Naive thymus-derived CD4-positive, alpha-beta T cell (primary cell): ENCODE results near the gene XRCC1. TPM values are rescaled to one million over a fixed set of nuclear protein-coding genes. Genes with fewer than 3 reads are reported as not detected.

Experiments used
- ATAC-seq: fragments of 150-1000 bp; cut with Tn5 transposase; 2 replicates; pipeline ENCODE4 v1.10.0; 2021; ENCODE audit warnings: mild to moderate bottlenecking, moderate library complexity
- CTCF ChIA-PET: fragments of 350-600 bp; sonication (Branson Sonifier 250); formaldehyde crosslinking; loops from one replicate; lab custom pipeline; 2021; ENCODE audit warnings: antibody characterized with exemption; lab: Charles Lee
- POLR2A ChIA-PET: fragments of 350-600 bp; sonication (Branson Sonifier 250); formaldehyde crosslinking; loops from one replicate; lab custom pipeline; 2021; ENCODE audit warnings: antibody characterized with exemption, inconsistent platforms; lab: Charles Lee
- DNase-seq, 9 donors: peaks; one replicate each; pipeline versions ENCODE4 v3.0.0 to v3.0.0-alpha.2; 2020 to 2022; ENCODE audit warnings: mixed read lengths in 1 of 9
- H3K27ac ChIP-seq: one replicate; pipeline ENCODE4 v1.7.0; 2013; ENCODE audit warnings: mild to moderate bottlenecking, low read depth, low read length, moderate library complexity
- H3K27me3 ChIP-seq, 2 donors: one replicate each; pipeline ENCODE4 v1.7.0; 2013; ENCODE audit warnings: low read length in 2 of 2, mild to moderate bottlenecking in 2 of 2, moderate library complexity in 2 of 2; ENCODE audit not compliant: control insufficient read depth in 2 of 2, insufficient read depth in 2 of 2
- H3K36me3 ChIP-seq, 3 experiments: 1 replicate in 2 of 3; 2 replicates in 1 of 3; pipeline ENCODE4 v1.7.0; 2013; ENCODE audit warnings: low read length in 3 of 3, mild to moderate bottlenecking in 3 of 3, moderate library complexity in 1 of 3; ENCODE audit not compliant: insufficient read depth in 3 of 3, control insufficient read depth in 2 of 3
- H3K4me1 ChIP-seq, 2 donors: one replicate each; pipeline ENCODE4 v1.7.0; 2013; ENCODE audit warnings: low read length in 2 of 2, mild to moderate bottlenecking in 2 of 2, moderate library complexity in 1 of 2; ENCODE audit not compliant: control insufficient read depth in 2 of 2, insufficient read depth in 2 of 2
- H3K4me3 ChIP-seq: 2 replicates; pipeline ENCODE4 v1.7.0; 2013; ENCODE audit warnings: mild to moderate bottlenecking, low read length
- H3K9me3 ChIP-seq, 3 experiments: 1 replicate in 2 of 3; 2 replicates in 1 of 3; pipeline ENCODE4 v1.7.0; 2013; ENCODE audit warnings: low read length in 3 of 3; ENCODE audit not compliant: control insufficient read depth in 2 of 3
- H3K27ac Mint-ChIP-seq, 9 donors: one replicate each; pipeline ENCODE4 v1.8.0; 2020 to 2022; ENCODE audit warnings: mixed read lengths in 9 of 9, mild to moderate bottlenecking in 8 of 9, moderate library complexity in 5 of 9, inconsistent platforms in 2 of 9
- H3K27me3 Mint-ChIP-seq, 5 donors: one replicate each; pipeline ENCODE4 v1.8.0; 2021 to 2022; ENCODE audit warnings: mixed read lengths in 5 of 5, mild to moderate bottlenecking in 1 of 5
- H3K36me3 Mint-ChIP-seq, 5 donors: one replicate each; pipeline ENCODE4 v1.8.0; 2020 to 2022; ENCODE audit warnings: mixed read lengths in 5 of 5, mild to moderate bottlenecking in 3 of 5, inconsistent platforms in 1 of 5
- H3K4me1 Mint-ChIP-seq, 7 donors: one replicate each; pipeline ENCODE4 v1.8.0; 2020 to 2022; ENCODE audit warnings: mixed read lengths in 7 of 7, mild to moderate bottlenecking in 3 of 7, inconsistent platforms in 1 of 7
- H3K4me3 Mint-ChIP-seq, 10 donors: one replicate each; pipeline ENCODE4 v1.8.0; 2020 to 2022; ENCODE audit warnings: mild to moderate bottlenecking in 10 of 10, mixed read lengths in 10 of 10, moderate library complexity in 6 of 10, inconsistent platforms in 2 of 10
- H3K9me3 Mint-ChIP-seq, 11 donors: one replicate each; pipeline ENCODE4 v1.8.0; 2020 to 2022; ENCODE audit warnings: mixed read lengths in 11 of 11, mild to moderate bottlenecking in 4 of 11, inconsistent platforms in 1 of 11, moderate library complexity in 1 of 11
- intact Hi-C, 2 donors: fragments of 100-400 bp; cut with micrococcal nuclease; formaldehyde crosslinking; loops; one replicate each; pipeline ENCODE4 v1.15.1; 2023
- polyA plus RNA-seq, 2 donors: library from polyadenylated mRNA; unstranded; fragments of 300-500 nt; fragmentation: Illumina TruSeq; gene quantifications; one replicate each; pipeline ENCODE4 v1.2.3, GENCODE V29; 2021
- total RNA-seq, 6 experiments: library from RNA in 5 of 6; stranded (reverse) in 5 of 6; gene quantifications; 1 replicate in 5 of 6; 2 replicates in 1 of 6; pipeline ENCODE4 v1.2.3 and lab custom pipeline; 2021 to 2026

Gene XRCC1
- total RNA-seq (10 to 100 TPM; 32.0 to 36.1 (median 35.4) TPM), polyA plus RNA-seq (10 to 100 TPM; 27.2 to 34.8 TPM), total RNA-seq (lab: John Stamatoyannopoulos, UW) (35.9 reads per million, percentile 64 among the genes with 10 or more reads in this experiment)

DNA sequence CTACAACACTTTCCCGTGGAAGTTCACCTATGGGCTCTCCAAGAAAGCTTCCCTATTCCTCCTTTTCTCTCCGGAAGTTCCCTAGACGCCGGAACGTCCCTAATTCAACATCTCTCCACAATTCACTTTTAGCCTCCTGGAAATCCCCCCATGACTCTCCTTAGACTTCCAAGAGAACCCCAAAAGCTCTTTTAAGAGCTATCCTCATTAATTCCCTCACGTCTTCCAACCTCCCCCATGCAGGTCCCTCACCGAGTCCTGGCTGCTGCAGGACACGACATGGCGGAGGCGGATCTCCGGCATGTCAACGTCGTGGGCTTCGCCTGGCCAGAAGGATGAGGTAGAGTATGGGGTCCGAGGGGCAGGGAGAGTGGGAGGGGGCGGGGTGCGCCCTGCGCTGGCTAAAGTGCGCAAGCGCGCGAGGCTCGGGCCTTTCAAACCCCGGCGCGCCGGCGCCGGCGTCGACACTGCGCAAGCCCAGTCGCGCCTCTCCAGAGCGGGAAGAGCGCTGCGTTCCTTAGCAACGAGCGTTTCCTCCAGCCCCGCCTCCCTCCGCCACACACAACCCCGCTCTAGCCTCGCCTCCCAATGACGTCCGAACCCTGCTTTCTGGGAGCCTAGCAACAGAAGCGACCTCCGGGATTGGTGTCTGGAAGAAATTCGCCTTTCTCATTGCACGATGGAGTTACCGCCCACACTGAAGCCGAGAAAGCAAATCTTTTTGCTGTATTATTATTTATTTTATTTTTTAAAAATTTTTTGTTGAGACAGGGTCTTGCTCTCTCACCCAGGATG is at the start of gene XRCC1, which contains the start of gene PINLYP:
Gene XRCC1 (minus strand): TSS at position 372 of the 795 bp plus-strand sequence. CDS start 69 bp downstream, at position 303.
Gene PINLYP (plus strand): TSS at position 646 of the 795 bp plus-strand sequence. CDS start 1,391 bp downstream, outside the sequence.
- ChIA-PET CTCF (interaction anchor here (0.6 to 3.4 kb wide), 6 partner anchors 10 to 136 kb away, joined by 3 to 36 read pairs (median 3); partner anchors contain the start of genes IRGQ and ZNF576), POLR2A (interaction anchor here (0.6 to 5.1 kb wide), 10 partner anchors 10 to 180 kb away, joined by 3 to 51 read pairs (median 4); partner anchors contain the start of genes IRGQ, SMG9, ZNF575 and ZNF576)
- Histone ChIP-seq H3K27ac (peak within 1 kb of the TSS; percentile 98), H3K36me3 (no peaks in the 10 kb centered on the region), H3K9me3 (no peaks in the 10 kb centered on the region), H3K4me1 (peaks cover 12 to 14% of the 10 kb centered on the region in 2 donors), H3K4me3 (peak within 1 kb of the TSS; percentile 77), H3K27me3 (no peaks in the 10 kb centered on the region)
- ATAC-seq (peak; percentile 99), DNase-seq (peak; percentile 85 to 99 (median 95))
- Mint-ChIP-seq H3K4me3 (peak within 1 kb of the TSS; percentile 92 to 98 (median 96)), H3K27me3 (peaks cover 0 to 5% (median 0%) of the 10 kb centered on the region in 5 donors), H3K36me3 (peaks cover 0 to 10% (median 3%) of the 10 kb centered on the region in 5 donors), H3K4me1 (peaks cover 26 to 63% (median 51%) of the 10 kb centered on the region in 7 donors), H3K27ac (peak within 1 kb of the TSS; percentile 93 to 99 (median 96)), H3K9me3 (peaks cover 0 to 1% (median 0%) of the 10 kb centered on the region in 11 donors)
- intact Hi-C loops: loop anchor here (1.0 to 5.0 kb wide), 9 partner anchors 13 to 180 kb away; partner anchors contain the start of genes IRGQ (in 2 of the 2), ZNF428 (in 2 of the 2), ZNF575 (in 2 of the 2) and ZNF576 (in 2 of the 2)

GRCh38 chr19:43624933-43625332 is 49.6 kb upstream of the XRCC1 start:
- peak overlapping the region in 5 of 9 donors; percentile 40 to 70 (median 56) for H3K27ac Mint-ChIP-seq

DNA sequence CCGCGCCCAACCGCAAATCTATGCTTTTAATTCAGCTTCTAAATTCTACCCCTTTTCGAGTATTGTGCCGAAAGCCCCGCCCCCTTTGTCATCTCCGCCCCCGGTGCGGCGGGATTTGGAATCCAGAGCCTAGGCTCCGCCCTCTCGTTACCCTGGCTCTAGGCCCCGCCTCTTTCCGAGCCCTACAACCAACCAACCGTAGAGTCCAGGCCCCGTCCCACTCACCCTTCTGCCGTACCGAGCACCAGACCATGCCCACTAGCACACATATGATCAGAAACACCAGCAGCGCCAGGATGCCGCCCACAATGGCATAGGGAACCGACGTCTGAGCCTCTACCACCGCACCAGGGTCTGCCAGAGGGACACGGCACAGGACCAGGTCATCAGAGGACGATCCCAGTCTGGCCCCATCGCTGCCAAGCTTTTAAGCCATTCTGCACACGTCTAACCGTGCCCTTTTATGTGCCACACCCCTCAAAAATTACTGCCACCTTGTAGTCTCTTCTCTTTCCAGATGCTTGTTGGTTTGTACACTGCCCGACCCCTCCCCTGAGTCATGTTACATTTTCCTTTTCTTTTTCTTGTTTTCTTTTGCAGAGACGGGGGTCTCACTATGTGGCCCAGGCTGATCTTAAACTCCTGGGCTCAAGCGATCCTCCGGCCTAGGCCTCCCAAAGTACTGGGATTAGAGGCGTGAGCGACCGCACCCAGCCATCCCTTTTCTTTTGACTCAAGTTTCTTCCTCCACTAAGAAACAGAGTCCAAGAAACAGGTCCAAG is 48.8 kb upstream of the XRCC1 start:
- H3K4me3 ChIP-seq: no peak overlapping the region
- H3K27me3 ChIP-seq: no peaks in the 10 kb centered on the region
- H3K4me1 ChIP-seq: peaks cover 10 to 13% of the 10 kb centered on the region in 2 donors
- H3K9me3 Mint-ChIP-seq: no peaks in the 10 kb centered on the region
- ChIA-PET POLR2A (interaction anchor here (0.6 to 1.3 kb wide), 3 partner anchors 9 to 44 kb away, joined by 3 to 4 read pairs (median 3); no protein-coding TSS in a partner anchor), CTCF (no interaction called here)
- no peak overlapping the region for H3K27ac ChIP-seq
- peak overlapping the region in 1 of 10 donors; percentile 9 for H3K4me3 Mint-ChIP-seq
- intact Hi-C loops: no loop called here
- H3K4me1 Mint-ChIP-seq: peaks cover 18 to 42% (median 35%) of the 10 kb centered on the region in 7 donors
- H3K27ac Mint-ChIP-seq: peak overlapping the region in 4 of 9 donors; percentile 40 to 73 (median 58)
- H3K9me3 ChIP-seq: no peaks in the 10 kb centered on the region
- H3K36me3 ChIP-seq: peaks cover 0 to 7% (median 0%) of the 10 kb centered on the region in 3 experiments
- DNase-seq (peak in 1 of 9 donors; percentile 8), ATAC-seq (no peak)
- peaks cover 0 to 2% (median 0%) of the 10 kb centered on the region in 5 donors for H3K36me3 Mint-ChIP-seq
- peaks cover 0 to 12% (median 0%) of the 10 kb centered on the region in 5 donors for H3K27me3 Mint-ChIP-seq

More at GRCh38 chr19:43624933-43625332, 49.6 kb upstream of the XRCC1 start:
- ChIA-PET CTCF (no interaction called here), POLR2A (interaction anchor here (0.6 to 1.0 kb wide), 3 partner anchors 27 to 43 kb away, joined by 3 to 4 read pairs (median 3); no protein-coding TSS in a partner anchor)
- Histone ChIP-seq H3K4me3 (no peak overlapping the region), H3K9me3 (no peaks in the 10 kb centered on the region), H3K36me3 (no peaks in the 10 kb centered on the region), H3K27ac (no peak overlapping the region), H3K27me3 (no peaks in the 10 kb centered on the region), H3K4me1 (peaks cover 9 to 13% of the 10 kb centered on the region in 2 donors)
- intact Hi-C loops: loop anchor here in 1 of 2 donors (1.0 kb wide), 1 partner anchor 70 kb away; no protein-coding TSS in a partner anchor
- Mint-ChIP-seq H3K36me3 (peaks cover 0 to 2% (median 0%) of the 10 kb centered on the region in 5 donors), H3K4me3 (peak overlapping the region in 6 of 10 donors; percentile 32 to 54 (median 52)), H3K9me3 (no peaks in the 10 kb centered on the region), H3K4me1 (peaks cover 13 to 38% (median 30%) of the 10 kb centered on the region in 7 donors), H3K27me3 (peaks cover 0 to 12% (median 0%) of the 10 kb centered on the region in 5 donors)
- DNase-seq (peak; percentile 69 to 87 (median 82)), ATAC-seq (peak; percentile 96)

- H3K4me1 Mint-ChIP-seq: peaks cover 18 to 53% (median 41%) of the 10 kb centered on the region in 7 donors
Observed at GRCh38 chr19:43622956-43623355, 47.6 kb upstream of the XRCC1 start.

DNA sequence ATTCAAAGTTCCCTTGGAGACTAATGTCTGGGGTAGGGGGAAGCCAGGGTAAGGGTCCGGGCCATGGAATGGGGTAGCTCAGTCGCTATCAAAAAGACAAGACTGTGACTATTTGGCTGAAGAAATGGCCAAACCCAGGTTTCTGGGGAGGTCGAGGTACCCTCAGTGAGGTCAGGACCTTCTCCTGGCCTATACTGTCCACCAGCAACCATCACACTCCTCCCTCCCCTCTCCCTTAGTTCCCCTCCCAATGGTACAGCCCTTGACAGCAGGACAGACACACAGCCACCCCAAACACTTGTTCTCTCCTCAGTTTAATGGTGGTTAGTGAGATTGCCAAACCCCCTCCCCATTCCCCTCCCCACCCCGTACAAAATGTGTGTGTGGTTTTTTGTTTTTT is 46.7 kb upstream of the XRCC1 start:
- ChIA-PET CTCF (no interaction called here), POLR2A (interaction anchor here (2.0 kb wide), 1 partner anchor 66 kb away, joined by 4 read pairs; no protein-coding TSS in a partner anchor)
- no peak overlapping the region for H3K4me3 ChIP-seq
- Mint-ChIP-seq H3K36me3 (peaks cover 0 to 2% (median 0%) of the 10 kb centered on the region in 5 donors), H3K4me3 (no peak overlapping the region), H3K27ac (peak overlapping the region in 4 of 9 donors; percentile 65 to 66 (median 66)), H3K27me3 (peaks cover 0 to 7% (median 0%) of the 10 kb centered on the region in 5 donors), H3K9me3 (no peaks in the 10 kb centered on the region), H3K4me1 (peaks cover 18 to 56% (median 41%) of the 10 kb centered on the region in 7 donors)
- DNase-seq: peak in 1 of 9 donors; percentile 2
- H3K36me3 ChIP-seq: peaks cover 0 to 8% (median 0%) of the 10 kb centered on the region in 3 experiments
- no peaks in the 10 kb centered on the region for H3K27me3 ChIP-seq
- intact Hi-C loops: no loop called here
- H3K27ac ChIP-seq: no peak overlapping the region
- no peak for ATAC-seq
- H3K9me3 ChIP-seq: no peaks in the 10 kb centered on the region
- H3K4me1 ChIP-seq: peaks cover 13 to 16% of the 10 kb centered on the region in 2 donors

More at GRCh38 chr19:43622956-43623355, 47.6 kb upstream of the XRCC1 start:
- POLR2A ChIA-PET: interaction anchor here (1.3 to 2.0 kb wide), 2 partner anchors 11 to 67 kb away, joined by 3 to 4 read pairs; no protein-coding TSS in a partner anchor
- H3K9me3 ChIP-seq: no peaks in the 10 kb centered on the region
- ATAC-seq (no peak), DNase-seq (peak in 1 of 9 donors; percentile 2)
- no peak overlapping the region for H3K4me3 ChIP-seq
- peaks cover 0 to 8% (median 0%) of the 10 kb centered on the region in 3 experiments for H3K36me3 ChIP-seq
- Mint-ChIP-seq H3K36me3 (peaks cover 0 to 2% (median 0%) of the 10 kb centered on the region in 5 donors), H3K27ac (peak overlapping the region in 2 of 9 donors; percentile 43 to 51), H3K4me3 (no peak overlapping the region), H3K9me3 (no peaks in the 10 kb centered on the region), H3K27me3 (peaks cover 0 to 12% (median 0%) of the 10 kb centered on the region in 5 donors)
- H3K27ac ChIP-seq: no peak overlapping the region
- peaks cover 13 to 16% of the 10 kb centered on the region in 2 donors for H3K4me1 ChIP-seq
- intact Hi-C loops: no loop called here
- CTCF ChIA-PET: no interaction called here
- H3K27me3 ChIP-seq: no peaks in the 10 kb centered on the region
